HG02763 (cell line): Measurements from ENCODE around the gene PPP1R1A.

Experiments
- ATAC-seq: cut with Tn5 transposase; IDR thresholded peaks from one replicate; pipeline ENCODE4 v1.9.1; 2021; ENCODE audit warnings: mild to moderate bottlenecking, moderate library complexity; ENCODE audit not compliant: unreplicated experiment

The PPP1R1A gene

DNA sequence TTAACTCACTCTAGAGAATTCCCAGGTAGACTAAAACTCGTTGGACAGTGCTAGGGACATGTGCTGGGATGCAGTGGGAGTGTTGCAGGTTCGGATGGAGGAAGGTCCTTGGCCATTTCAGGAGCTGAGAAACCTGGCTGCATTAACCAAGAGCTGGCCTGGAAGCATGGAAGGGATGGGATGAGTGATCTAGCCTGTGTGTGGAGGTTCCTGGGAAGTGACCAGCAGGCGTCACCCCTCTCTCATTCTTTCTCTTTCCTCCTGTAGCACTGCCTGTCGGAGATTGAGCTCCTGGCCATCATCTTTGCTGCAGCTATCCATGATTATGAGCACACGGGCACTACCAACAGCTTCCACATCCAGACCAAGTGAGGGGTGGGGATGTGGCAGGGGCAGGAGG is 15.6 kb downstream of the PPP1R1A start:
- no peak for ATAC-seq

GRCh38 chr12:54571193-54572188 is 17.0 kb downstream of the PPP1R1A start:
- no peak for ATAC-seq

DNA sequence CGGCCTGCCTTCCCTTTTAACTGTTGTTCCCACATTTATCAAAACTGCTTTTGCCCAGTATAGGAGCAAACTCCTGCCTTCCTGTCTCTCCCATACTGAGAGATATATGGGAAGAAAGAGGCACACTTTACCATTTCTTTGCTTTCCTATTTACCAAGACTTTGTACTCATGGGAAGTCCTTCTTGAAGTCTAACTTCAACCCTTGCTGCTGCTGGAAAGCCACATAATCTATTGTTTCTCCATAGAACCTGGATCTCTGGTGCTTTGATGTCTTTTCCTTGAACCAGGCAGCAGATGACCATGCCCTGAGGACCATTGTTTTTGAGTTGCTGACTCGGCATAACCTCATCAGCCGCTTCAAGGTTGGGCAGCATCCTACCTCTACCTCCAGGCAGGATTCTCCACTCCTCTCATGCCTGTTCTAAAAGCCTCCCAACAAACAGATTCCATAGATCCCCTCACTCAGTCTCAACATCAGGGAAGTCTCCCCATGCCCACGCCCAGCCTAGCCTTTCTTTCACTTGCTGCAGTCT is 18.4 kb downstream of the PPP1R1A start:
- ATAC-seq: no peak

GRCh38 chr12:54569072-54569471 is 19.4 kb downstream of the PPP1R1A start:
- ATAC-seq: no peak

- ATAC-seq: no peak
Observed at GRCh38 chr12:54566792-54567191, 21.7 kb downstream of the PPP1R1A start.

- no peak for ATAC-seq
Observed at GRCh38 chr12:54565986-54566544, 22.4 kb downstream of the PPP1R1A start.

- ATAC-seq: no peak
Observed at GRCh38 chr12:54565310-54565985, 23.0 kb downstream of the PPP1R1A start.

DNA sequence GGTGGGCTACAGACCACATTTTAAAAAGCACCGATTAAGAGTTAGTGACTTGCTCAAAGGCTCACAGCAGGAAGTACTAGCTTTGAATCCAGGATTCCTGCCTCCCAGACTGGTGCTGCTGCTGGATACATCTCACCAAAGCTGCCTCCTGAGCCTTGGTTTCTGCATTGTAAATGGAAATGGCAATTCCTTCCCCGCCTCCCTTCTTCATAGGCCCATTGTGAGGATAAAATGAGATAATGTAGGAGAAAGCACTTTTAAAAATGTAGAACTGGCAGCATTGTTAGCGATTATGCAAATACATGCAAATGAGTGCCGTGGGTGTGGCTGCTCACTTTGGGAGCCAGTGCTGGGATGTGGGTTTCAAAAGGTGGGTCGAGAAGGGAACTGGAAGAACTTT is 23.7 kb downstream of the PPP1R1A start:
- no peak for ATAC-seq

DNA sequence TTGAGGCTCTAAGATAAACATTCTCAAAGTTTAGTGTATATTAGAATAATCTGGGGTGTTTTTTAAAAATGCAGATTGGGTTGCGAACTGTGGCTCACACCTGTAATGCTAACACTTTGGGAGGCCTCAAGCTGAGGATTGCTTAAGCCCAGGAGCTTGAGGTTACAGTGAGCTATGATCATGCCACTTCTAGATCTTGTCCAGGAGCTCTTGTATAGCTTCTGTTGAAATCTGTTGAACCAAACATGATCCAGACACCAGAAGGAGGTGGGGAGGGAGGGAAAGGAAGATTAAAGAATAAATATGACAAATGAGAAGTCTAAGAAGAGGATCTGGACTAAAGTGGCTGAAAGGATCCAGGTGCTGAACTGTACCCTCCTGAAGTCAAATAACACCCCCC is 24.7 kb downstream of the PPP1R1A start:
- ATAC-seq: no peak

GRCh38 chr12:54562750-54563356 is 25.6 kb downstream of the PPP1R1A start:
- ATAC-seq: no peak

- ATAC-seq: no peak
Observed at GRCh38 chr12:54561164-54561563, 27.3 kb downstream of the PPP1R1A start.

GRCh38 chr12:54560374-54560858 is 28.0 kb downstream of the PPP1R1A start:
- ATAC-seq: peak; percentile 99

GRCh38 chr12:54558759-54559158 is 29.7 kb downstream of the PPP1R1A start:
- no peak for ATAC-seq

DNA sequence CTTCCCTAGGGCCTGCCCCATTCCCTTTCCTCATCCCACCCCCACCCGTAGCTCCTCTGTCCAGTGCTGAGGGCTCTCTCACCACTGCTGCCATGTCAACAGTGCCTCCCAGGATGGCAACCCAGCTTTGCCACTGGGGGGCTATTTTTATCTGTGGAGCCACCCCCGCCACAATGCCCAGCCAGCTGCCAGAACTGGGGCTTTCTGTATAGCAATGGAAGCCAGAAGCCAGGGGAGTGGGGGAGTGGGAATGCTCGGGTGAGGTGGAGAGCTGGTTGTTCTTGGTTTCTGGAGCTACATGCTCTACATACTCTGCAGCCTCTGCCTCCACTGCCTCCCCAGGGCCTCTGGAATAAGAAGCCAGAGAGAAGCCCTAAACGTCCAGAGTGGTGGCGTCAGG is 30.1 kb downstream of the PPP1R1A start:
- ATAC-seq: no peak

DNA sequence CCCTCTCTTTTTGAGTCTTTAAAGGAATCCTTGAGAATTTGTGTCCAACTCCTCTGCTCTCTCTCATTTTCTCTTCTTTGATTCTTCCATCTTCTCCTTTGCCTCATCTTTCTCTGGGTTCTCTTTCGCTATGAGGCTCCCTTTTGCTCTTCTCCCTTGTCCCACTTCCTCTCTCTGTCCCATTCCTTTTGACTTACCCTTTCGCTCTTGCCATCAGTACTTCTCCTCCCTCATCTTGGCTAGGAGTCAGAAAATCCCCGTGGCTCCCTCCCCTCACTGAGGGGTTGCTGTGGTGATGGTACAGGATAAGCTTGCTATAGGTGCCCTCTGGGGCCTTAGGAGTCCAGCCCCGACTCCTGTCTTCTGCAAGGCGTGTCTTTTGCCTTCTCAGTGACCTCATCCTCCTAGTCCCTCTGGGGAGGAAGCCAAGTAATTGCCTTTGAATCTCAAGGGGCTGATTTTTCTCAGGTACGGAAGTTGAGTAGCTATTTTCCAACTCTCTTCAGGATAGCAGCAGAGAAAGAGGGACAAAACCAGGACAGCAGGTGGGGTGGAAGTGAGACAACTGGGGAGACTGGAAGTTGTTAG is 32.7 kb downstream of the PPP1R1A start:
- ATAC-seq: no peak

- no peak for ATAC-seq
Observed at GRCh38 chr12:54549774-54550451, 38.5 kb downstream of the PPP1R1A start.

- ATAC-seq: no peak
Observed at GRCh38 chr12:54546511-54546910, 41.9 kb downstream of the PPP1R1A start.

- no peak for ATAC-seq
Observed at GRCh38 chr12:54544743-54545142, 43.7 kb downstream of the PPP1R1A start.

DNA sequence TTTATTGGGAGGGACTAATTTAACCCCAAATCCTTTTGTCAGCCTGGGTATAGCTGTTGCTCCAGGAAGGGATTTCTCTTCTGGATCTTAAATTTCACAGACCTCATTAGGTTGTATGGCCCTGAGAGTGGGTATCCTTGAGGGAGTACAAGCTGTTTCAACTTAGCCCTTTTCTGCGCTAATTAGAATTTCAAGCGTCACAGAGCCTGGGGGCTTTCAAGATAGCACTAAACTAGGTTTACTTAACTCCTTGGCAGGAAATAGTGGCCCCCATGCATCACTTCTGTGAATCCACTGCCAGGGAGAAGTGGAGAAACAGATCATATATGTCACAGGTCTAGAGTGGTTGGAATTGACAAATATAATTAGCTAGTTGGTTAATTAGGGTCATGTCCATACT is 44.9 kb downstream of the PPP1R1A start:
- no peak for ATAC-seq

GRCh38 chr12:54541751-54542290 is 46.6 kb downstream of the PPP1R1A start:
- no peak for ATAC-seq
